ENCODE results near the gene SAMD9L. TPM values are rescaled to one million over a fixed set of nuclear protein-coding genes. Genes with fewer than 3 reads are reported as not detected.

The SAMD9L gene
- total RNA-seq, 1 donor from 2014 or later, result 43.3 TPM

DNA sequence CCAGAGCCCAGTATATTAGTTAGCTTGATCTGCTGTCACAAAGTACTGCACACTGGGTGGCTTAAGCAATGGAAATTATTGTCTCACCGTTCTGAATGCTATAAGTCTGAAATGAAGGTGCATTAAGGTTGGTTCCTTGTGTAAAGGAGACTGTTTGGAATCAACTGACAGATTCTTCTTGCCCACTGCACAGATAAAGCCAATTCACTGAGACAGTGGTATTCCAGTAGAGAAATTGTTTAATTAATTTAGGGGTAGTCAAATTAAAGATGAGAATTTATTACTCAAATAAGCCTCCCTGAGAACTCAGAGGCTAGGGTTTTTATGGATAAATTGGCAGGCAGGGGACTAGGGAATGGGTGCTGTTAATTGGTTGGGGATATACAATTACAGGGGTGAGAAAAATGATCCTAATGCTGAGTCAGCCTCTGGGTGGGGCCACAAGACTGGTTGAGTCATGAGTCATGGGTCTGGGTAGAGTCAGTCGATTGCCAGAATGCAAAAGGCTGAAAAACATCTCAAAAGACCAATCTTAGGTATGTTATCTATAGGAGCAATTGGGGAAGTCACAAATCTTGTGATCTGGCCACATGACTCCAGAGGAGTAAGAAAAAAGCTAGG, 23.5 kb upstream of the SAMD9L start:
- no peak for DNase-seq
- TF ChIP-seq, protein P1, sequence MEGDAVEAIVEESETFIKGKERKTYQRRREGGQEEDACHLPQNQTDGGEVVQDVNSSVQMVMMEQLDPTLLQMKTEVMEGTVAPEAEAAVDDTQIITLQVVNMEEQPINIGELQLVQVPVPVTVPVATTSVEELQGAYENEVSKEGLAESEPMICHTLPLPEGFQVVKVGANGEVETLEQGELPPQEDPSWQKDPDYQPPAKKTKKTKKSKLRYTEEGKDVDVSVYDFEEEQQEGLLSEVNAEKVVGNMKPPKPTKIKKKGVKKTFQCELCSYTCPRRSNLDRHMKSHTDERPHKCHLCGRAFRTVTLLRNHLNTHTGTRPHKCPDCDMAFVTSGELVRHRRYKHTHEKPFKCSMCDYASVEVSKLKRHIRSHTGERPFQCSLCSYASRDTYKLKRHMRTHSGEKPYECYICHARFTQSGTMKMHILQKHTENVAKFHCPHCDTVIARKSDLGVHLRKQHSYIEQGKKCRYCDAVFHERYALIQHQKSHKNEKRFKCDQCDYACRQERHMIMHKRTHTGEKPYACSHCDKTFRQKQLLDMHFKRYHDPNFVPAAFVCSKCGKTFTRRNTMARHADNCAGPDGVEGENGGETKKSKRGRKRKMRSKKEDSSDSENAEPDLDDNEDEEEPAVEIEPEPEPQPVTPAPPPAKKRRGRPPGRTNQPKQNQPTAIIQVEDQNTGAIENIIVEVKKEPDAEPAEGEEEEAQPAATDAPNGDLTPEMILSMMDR (IDR thresholded peaks at IDR 0.05), result no peak
- Mint-ChIP-seq H3K4me1 (peaks cover 4% of the 10 kb centered on the region), H3K4me3 (no peak overlapping the region), H3K27ac (no peak overlapping the region), H3K9me3 (peaks cover 26% of the 10 kb centered on the region), H3K36me3 (ENCODE audit: low read depth) (peaks cover 3% of the 10 kb centered on the region), H3K27me3 (no peaks in the 10 kb centered on the region)
- no peak for ATAC-seq (ENCODE audit: low read depth)
- ChIA-PET POLR2A (no interaction called here), CTCF (no interaction called here)
- intact Hi-C loops (cut with micrococcal nuclease), result no loop called here

DNA sequence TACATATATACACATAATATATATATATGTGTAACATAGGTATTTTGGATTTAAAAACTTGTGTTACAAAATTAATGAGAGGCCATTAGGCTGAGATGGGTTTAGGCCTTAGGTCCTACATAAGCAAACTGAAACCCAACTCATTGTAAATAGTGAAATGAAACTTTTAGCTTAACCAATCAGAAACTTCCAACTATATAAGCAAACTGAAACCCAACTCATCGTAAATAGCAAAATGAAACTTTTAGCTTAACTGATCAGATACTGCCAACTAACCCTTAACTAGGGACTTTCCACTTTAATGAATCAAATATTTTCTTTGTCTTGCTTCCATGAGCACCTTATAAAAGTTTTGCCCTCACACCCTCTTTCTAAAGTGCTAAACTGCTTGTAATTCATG, 17.3 kb upstream of the SAMD9L start:
- no peak for DNase-seq
- peak overlapping the region; percentile 47 for H3K4me3 Mint-ChIP-seq

DNA sequence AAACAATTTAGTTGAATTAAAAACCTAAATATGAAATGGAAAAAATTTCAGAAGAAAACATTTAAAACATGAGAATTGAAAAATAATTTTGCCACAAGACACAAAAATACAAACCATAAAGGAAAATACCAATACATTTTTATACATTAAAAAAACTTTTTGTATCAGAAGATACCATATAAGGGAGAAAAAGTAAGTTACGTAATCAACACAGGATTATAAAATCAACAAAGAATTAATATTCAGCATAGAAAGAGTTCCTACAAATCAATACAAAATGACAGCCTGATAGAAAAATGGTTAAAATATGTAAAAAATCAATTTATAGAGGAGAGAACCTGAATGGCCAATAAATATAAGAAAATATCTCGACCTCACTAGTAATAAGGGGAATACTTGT, 16.6 kb upstream of the SAMD9L start:
- POLR2A ChIA-PET, result no interaction called here
- CTCF ChIA-PET, result no interaction called here
- Mint-ChIP-seq H3K27ac (peak overlapping the region; percentile 86), H3K4me3 (no peak overlapping the region), H3K4me1 (peaks cover 23% of the 10 kb centered on the region), H3K36me3 (ENCODE audit: low read depth) (peaks cover 3% of the 10 kb centered on the region), H3K27me3 (no peaks in the 10 kb centered on the region), H3K9me3 (peaks cover 22% of the 10 kb centered on the region)
- TF ChIP-seq, protein P1 (IDR thresholded peaks at IDR 0.05), result no peak
- intact Hi-C loops (cut with micrococcal nuclease), result loop anchor here (1.0 kb wide), 4 partner anchors 16 to 636 kb away; partner anchors contain the start of genes PEX1, RBM48 and SAMD9L
- DNase-seq (no peak), ATAC-seq (ENCODE audit: low read depth) (no peak)

More for the DNA sequence above, 17.3 kb upstream of the SAMD9L start:
- Mint-ChIP-seq H3K27me3 (no peaks in the 10 kb centered on the region), H3K4me1 (peaks cover 23% of the 10 kb centered on the region), H3K9me3 (peaks cover 22% of the 10 kb centered on the region), H3K27ac (peak overlapping the region; percentile 86), H3K36me3 (ENCODE audit: low read depth) (peaks cover 3% of the 10 kb centered on the region)
- ATAC-seq (ENCODE audit: low read depth), result peak; percentile 97
- TF ChIP-seq, protein P1 (IDR thresholded peaks at IDR 0.05), result no peak
- ChIA-PET CTCF (interaction anchor here (1.1 kb wide), 1 partner anchor 63 kb away, joined by 3 read pairs; no protein-coding TSS in a partner anchor), POLR2A (interaction anchor here (1.0 to 1.8 kb wide), 2 partner anchors 18 to 48 kb away, joined by 3 to 8 read pairs; partner anchors contain the start of genes SAMD9 and SAMD9L)
- intact Hi-C loops (cut with micrococcal nuclease), result loop anchor here (1.0 kb wide), 4 partner anchors 17 to 637 kb away; partner anchors contain the start of genes PEX1, RBM48 and SAMD9L

DNA sequence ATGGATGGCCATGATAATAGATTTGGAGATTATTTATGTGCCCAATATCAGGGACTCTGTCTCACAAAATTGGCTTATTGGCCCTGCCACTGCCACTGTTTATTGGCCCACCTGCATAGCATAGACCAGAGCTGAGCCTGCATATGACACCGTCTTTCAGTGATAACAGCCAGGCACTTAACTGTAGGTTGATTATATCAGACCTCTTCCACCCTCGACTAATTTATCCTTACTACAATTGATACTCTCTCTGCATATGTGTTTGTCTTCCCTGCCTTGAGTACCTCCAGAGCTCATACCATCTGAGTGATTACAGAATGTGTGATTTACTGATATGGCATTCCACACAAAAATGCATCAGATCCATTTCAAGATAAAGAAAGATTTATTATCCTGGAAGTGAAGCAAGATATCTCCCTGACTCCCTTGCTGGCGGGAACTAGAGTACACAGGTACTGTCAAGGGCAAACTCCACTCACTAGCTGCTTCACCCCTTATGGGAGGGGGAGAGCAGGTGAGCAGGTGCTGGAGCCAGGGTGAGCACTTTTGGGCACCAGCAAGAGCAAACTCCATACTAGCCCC, 13.1 kb upstream of the SAMD9L start:
- ChIA-PET POLR2A (no interaction called here), CTCF (interaction anchor here (1.4 kb wide), 1 partner anchor 43 kb away, joined by 3 read pairs; the partner anchor contains the start of gene SAMD9)
- ATAC-seq (ENCODE audit: low read depth) (no peak), DNase-seq (no peak)
- H3K36me3 Mint-ChIP-seq (ENCODE audit: low read depth), result no peaks in the 10 kb centered on the region
- H3K27me3 Mint-ChIP-seq, result no peaks in the 10 kb centered on the region
- H3K4me3 Mint-ChIP-seq, result no peak overlapping the region
- intact Hi-C loops (cut with micrococcal nuclease), result no loop called here
- TF ChIP-seq, protein P1 (IDR thresholded peaks at IDR 0.05), result no peak
- H3K4me1 Mint-ChIP-seq, result peaks cover 14% of the 10 kb centered on the region
- no peak overlapping the region for H3K27ac Mint-ChIP-seq
- peaks cover 9% of the 10 kb centered on the region for H3K9me3 Mint-ChIP-seq

DNA sequence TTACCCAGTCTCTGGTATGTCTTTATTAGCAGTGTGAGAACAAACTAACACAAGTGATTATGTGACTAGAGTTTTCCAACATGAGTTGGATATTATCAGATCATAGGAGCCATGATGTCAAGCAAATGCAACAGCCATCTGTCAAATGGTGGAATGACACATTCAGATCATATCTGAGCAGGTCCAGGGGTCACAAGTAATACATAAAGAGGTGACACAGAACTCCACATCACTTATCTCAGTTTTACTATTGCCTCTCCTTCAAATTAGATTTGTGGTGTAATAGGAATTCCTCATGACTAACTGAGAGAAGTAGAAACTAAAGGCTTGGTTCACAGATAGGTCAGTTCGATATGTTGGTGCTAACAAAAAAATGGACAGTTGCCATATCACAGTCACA, 12.2 kb upstream of the SAMD9L start:
- TF ChIP-seq, protein P1 (IDR thresholded peaks at IDR 0.05), result no peak
- ATAC-seq (ENCODE audit: low read depth) (no peak), DNase-seq (no peak)
- ChIA-PET CTCF (no interaction called here), POLR2A (no interaction called here)
- peaks cover 9% of the 10 kb centered on the region for H3K9me3 Mint-ChIP-seq
- intact Hi-C loops (cut with micrococcal nuclease), result no loop called here
- no peak overlapping the region for H3K4me3 Mint-ChIP-seq
- H3K36me3 Mint-ChIP-seq (ENCODE audit: low read depth), result no peaks in the 10 kb centered on the region
- H3K27me3 Mint-ChIP-seq, result no peaks in the 10 kb centered on the region
- peaks cover 6% of the 10 kb centered on the region for H3K4me1 Mint-ChIP-seq
- no peak overlapping the region for H3K27ac Mint-ChIP-seq
